Astrocyte (in vitro differentiated cells and primary cell): ENCODE results near the gene MRPL55.

Experiments used
- EZH2 ChIP-seq: IDR thresholded peaks from 2 replicates; pipeline ENCODE4 v1.6.1; 2012; ENCODE audit warnings: mild to moderate bottlenecking, low read length, inconsistent platforms; ENCODE audit not compliant: insufficient read depth
- TF ChIP-seq, protein P1 (sequence below): IDR thresholded peaks from 2 replicates; pipeline ENCODE4 v1.5.1; 2011; ENCODE audit warnings: low read depth, mild to moderate bottlenecking, inconsistent platforms, low read length, moderate library complexity; ENCODE audit not compliant: insufficient read depth

DNA sequence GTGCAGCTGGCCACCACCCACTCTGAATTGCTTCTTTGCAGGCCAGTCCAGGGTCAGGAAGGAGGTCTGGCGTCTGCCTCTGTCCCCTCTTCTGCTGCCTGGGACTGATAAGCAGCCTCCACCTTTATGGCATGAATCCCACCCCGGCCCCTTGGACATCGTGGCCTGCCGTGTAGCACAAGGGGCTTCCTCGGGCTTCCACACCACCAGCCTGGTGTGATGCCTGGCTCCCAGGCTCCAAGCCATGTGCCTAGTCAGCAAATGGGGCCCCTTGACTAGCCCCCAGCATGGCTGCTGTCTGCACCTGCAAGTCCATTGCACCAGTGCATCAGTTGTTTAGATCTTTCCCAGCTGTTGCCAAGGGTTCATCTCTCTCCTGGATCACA lies 36.4 kb downstream of the MRPL55 start:
- TF ChIP-seq, protein P1, sequence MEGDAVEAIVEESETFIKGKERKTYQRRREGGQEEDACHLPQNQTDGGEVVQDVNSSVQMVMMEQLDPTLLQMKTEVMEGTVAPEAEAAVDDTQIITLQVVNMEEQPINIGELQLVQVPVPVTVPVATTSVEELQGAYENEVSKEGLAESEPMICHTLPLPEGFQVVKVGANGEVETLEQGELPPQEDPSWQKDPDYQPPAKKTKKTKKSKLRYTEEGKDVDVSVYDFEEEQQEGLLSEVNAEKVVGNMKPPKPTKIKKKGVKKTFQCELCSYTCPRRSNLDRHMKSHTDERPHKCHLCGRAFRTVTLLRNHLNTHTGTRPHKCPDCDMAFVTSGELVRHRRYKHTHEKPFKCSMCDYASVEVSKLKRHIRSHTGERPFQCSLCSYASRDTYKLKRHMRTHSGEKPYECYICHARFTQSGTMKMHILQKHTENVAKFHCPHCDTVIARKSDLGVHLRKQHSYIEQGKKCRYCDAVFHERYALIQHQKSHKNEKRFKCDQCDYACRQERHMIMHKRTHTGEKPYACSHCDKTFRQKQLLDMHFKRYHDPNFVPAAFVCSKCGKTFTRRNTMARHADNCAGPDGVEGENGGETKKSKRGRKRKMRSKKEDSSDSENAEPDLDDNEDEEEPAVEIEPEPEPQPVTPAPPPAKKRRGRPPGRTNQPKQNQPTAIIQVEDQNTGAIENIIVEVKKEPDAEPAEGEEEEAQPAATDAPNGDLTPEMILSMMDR, result no peak
- no peak for TF ChIP-seq EZH2
